Measurements from ENCODE around the gene CCSER1.

DNA sequence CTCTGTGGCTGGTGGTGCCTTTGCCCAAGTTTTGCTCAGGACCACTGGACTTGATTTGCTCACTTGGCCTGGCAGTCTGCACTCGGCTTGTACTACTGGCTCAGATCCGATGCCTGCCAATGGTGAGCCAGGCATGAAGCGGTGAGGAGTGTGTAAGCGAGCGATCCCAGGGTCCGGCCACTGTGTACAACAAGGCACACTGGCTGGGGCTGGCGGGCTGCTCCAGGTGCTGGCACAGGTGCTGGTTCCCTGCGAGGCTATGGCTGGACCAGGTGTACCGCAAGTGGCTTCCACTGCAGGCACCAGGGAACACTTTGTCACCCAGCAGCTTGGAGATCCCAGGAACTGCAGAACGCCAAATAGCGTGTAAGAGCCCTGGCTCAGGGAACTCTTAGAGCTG is 329.7 kb downstream of the CCSER1 start:
- TF ChIP-seq, protein P1, sequence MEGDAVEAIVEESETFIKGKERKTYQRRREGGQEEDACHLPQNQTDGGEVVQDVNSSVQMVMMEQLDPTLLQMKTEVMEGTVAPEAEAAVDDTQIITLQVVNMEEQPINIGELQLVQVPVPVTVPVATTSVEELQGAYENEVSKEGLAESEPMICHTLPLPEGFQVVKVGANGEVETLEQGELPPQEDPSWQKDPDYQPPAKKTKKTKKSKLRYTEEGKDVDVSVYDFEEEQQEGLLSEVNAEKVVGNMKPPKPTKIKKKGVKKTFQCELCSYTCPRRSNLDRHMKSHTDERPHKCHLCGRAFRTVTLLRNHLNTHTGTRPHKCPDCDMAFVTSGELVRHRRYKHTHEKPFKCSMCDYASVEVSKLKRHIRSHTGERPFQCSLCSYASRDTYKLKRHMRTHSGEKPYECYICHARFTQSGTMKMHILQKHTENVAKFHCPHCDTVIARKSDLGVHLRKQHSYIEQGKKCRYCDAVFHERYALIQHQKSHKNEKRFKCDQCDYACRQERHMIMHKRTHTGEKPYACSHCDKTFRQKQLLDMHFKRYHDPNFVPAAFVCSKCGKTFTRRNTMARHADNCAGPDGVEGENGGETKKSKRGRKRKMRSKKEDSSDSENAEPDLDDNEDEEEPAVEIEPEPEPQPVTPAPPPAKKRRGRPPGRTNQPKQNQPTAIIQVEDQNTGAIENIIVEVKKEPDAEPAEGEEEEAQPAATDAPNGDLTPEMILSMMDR (IDR thresholded peaks at IDR 0.05), result no peak
- no peak for TF ChIP-seq POLR2A (IDR thresholded peaks at IDR 0.05)
